NCI-H1694 treated with DMSO at 0.1 percent for 48 hours (cell line): Measurements from ENCODE around the gene MMP24.
"Not testable (repeated sequence)": the region's sequence is repeated elsewhere in the genome, so short reads cannot be mapped to it uniquely, and the experiment has no call there.

Experiments
- DNase-seq: peaks from one replicate; lab custom pipeline; 2025; lab: John Stamatoyannopoulos, UW

Gene MMP24

GRCh38 chr20:35226126-35226883 is at the start of gene MMP24:
Gene MMP24, plus strand, starts transcription at chr20:35226690. Its CDS starts 49 bp downstream, at chr20:35226739.
- DNase-seq = no peak

GRCh38 chr20:35179292-35180212 is 46.9 kb upstream of the MMP24 start:
- DNase-seq = no peak

DNA sequence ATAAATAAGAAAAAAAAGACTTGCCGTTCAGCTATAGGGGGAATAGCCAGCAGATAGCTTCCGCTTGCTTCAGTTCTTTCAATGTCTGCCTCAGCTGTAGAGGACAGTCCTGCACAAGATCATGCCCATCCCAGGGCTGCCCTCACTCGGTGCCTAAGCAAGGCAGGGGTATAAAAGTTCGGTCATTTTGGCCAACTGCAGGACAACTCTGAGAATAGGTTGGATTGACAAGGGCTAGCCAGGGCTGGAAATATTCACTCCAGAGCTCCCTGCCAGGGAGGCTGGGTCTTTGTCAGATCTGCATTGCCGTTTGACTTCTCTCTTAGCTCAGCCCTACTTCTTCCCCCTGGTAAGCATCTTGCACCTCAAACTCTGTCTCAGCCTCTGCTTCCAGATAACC is 46.2 kb upstream of the MMP24 start:
- DNase-seq = no peak

DNA sequence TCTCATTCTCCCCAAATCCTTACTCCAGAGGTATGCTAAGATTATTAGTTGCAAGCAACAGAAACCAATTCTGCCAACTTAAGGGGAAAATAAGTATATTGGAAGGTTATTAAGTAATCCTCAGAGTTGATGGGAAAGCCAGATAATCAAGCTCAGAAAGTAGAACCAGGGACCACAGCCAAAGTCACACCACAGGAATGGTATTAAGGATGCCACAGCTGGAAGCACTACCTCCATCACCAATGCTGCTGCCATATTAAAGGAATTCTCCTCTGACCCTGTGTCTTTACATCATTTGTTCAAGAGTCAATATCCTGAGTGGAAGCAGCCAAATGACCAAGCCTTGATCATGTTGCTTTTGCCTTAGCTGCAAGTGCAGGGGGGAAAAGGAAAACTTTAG is 44.8 kb upstream of the MMP24 start:
- DNase-seq = no peak

DNA sequence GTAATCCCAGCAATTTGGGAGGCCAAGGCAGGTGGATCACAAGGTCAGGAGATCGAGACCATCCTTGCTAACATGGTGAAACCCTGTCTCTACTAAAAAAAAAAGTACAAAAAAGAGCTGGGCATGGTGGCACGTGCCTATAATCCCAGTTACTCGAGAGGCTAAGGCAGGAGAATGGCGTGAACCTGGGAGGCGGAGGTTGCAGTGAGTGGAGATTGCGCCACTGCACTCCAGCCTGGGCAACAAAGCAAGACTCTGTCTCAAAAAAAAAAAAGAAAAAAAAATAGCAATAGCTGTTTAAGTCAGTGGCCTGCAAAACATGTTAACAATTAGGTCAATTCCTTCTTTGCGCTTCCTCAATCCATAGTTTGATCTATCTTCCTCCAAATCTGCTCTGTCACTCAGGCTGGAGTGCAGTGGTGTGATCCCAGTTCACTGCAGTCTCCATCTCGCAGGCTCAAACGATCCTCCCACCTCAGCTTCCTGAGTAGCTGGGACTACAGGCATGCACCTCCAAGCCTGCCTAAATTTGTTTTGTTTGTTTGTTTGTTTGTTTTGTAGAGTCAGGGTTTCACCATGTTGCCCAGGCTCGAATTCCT is 39.7 kb upstream of the MMP24 start:
- not testable (repeated sequence) for DNase-seq

GRCh38 chr20:35187584-35188190 is 38.8 kb upstream of the MMP24 start:
- DNase-seq = no peak

- not testable (repeated sequence) for DNase-seq
Measured at GRCh38 chr20:35189223-35189622, 37.3 kb upstream of the MMP24 start.

GRCh38 chr20:35190556-35190955 is 35.9 kb upstream of the MMP24 start:
- no peak for DNase-seq

DNA sequence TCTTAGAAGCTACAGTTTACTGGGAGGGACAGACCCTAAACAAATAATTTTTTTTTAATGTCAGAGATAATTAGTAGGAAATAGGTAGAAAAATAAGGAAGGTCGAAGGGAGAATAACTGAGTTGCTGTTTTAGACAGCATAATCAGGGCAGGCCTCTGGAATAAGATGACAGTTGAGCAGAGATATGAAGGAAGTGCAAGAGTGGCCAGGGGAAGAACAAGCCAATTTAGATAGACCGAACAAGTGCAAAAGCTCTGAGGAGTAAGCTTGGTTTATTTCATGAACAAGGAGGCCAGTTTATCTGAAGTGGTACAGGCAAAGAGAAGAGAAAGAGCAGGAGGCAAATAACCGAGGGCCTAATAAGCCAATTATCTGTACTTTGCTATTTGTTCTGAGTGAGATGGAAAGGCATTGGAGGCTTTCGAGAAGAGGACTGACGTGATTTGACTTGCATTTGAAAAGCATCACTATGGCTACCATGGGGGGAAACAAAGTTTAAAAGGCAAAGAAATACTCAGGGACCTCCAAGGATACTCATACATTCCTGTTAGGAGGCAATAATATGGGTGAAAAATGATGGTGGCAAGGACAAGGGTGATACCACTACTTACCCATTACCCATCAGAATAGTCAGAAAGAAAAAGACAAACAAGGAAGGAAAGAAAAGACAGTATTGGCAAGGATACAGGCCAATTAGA is 34.9 kb upstream of the MMP24 start:
- no peak for DNase-seq

- DNase-seq = no peak
Measured at GRCh38 chr20:35192118-35192872, 34.2 kb upstream of the MMP24 start.

GRCh38 chr20:35193031-35193791 is 33.3 kb upstream of the MMP24 start:
- not testable (repeated sequence) for DNase-seq

- DNase-seq = no peak
Measured at GRCh38 chr20:35196313-35196712, 30.2 kb upstream of the MMP24 start.

GRCh38 chr20:35199740-35200139 is 26.8 kb upstream of the MMP24 start:
- DNase-seq = no peak

- no peak for DNase-seq
Measured at GRCh38 chr20:35200267-35200666, 26.2 kb upstream of the MMP24 start.

GRCh38 chr20:35201467-35201866 is 25.0 kb upstream of the MMP24 start:
- DNase-seq = not testable (repeated sequence)

DNA sequence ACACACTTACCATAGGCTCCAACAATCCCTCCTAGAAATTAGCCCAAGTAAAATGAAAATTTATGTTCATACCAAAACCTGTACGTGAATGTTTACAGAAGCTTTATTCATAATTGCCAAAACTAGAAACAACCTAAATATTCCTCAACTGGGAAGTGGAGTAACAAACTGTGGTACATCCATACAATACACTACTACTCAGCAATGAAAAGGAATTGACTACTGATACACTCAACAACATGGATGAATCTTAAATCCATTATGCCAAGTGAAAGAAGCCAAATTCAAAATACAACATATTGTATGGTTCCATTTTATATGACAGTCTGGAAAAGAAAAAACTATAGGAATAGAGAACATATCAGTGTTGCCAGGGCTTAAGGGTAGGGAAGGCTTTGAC is 19.7 kb upstream of the MMP24 start:
- no peak for DNase-seq

DNA sequence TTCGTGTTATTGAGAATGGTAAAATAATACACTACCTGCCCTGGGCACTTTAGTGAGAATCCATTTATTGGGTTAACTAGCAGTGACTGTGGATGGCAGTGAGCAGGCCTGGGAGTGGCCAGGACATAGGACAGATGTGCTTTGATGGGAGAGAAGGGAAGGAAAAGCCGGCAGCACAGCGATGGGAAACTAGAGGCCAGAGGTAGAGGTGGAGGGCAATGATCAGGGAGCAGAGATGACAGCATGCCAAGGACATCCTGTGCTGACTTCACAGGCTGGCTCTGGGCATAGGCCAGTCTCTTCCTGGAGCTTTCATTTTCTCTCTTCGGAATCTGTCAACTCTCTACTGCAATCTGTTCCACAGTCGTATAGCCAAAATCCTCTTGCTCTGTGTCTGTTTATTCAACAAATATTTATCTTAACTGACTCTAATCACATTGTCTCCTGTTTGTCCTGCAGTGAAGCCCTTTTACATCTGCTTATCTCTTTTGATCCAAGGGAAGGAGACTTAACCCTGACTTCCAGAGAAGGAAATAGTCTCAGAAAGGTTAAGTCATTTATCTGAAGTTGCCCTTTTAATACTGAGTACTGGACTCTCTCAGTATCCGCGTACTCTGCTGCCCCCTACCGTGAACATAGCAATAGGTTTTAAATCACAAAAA is 18.4 kb upstream of the MMP24 start:
- DNase-seq = peak; percentile 68

GRCh38 chr20:35215066-35215956 is 11.2 kb upstream of the MMP24 start:
- DNase-seq = no peak
